Measurements from ENCODE around the gene PTPRS.
"Not testable (repeated sequence)": the region's sequence is repeated elsewhere in the genome, so short reads cannot be mapped to it uniquely, and the experiment has no call there.

PTPRS gene

DNA sequence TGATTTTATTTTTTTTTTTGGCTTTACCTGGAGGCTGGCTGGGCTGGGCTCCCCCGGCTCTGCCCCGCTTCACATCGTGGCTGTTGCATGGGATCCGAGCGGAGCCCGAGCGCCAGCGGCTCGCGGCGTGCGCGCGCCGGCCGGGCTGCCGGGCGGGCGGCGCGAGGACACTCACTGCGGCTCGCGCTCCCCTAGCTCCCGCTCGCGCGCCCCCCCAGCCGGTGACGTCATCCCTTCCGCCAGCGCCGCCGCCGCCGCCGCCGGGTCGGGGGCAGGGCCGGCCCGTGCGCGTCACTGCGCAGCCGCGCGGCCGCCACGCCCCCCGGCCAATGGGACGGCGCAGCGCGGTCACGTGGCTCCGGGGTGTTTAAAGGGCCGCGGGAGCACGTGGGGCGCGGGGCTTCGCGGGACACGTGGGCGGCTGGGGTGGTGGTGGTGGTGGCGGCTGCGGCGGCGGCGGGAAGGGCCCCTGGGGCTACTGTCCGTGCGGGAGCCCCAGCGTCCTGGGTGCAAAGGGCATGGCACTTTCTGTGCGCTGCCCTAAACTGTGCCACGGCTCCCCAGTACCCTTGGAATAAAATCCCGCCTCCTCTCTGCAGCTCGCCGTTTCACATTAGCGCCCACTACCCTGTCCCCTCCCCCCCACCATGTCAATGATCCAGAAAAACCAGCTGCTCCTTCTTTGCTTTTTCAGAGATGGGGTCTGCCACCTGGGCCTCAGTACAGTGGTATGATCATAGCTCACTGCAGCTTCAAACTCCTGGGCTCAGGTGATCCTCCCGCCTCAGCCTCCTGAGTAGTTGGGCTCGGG lies at the start of gene PTPRS:
TSS of gene PTPRS (minus strand) at position 176 of the 811 bp plus-strand sequence. CDS start 54,672 bp downstream, outside the sequence.
- peak; percentile 54 for DNase-seq

DNA sequence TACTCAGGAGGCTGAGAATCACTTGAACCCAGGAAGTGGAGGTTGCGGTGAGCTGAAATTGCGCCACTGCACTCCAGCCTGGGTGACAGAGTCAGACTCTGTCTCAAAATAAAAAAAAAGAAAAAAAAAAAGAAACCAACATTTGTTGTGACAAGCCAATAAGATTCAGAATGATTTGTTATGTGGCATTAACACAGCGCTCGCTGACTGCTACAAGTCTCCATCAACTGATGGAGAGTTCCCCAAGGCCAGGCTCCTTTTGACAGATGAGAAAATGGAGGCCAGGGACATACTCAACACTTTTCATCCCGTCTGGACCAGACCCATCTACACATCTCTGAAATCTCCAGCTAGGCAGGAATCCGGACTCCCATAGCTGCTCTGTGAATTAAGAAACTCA lies 48.7 kb upstream of the PTPRS start:
- DNase-seq = no peak

DNA sequence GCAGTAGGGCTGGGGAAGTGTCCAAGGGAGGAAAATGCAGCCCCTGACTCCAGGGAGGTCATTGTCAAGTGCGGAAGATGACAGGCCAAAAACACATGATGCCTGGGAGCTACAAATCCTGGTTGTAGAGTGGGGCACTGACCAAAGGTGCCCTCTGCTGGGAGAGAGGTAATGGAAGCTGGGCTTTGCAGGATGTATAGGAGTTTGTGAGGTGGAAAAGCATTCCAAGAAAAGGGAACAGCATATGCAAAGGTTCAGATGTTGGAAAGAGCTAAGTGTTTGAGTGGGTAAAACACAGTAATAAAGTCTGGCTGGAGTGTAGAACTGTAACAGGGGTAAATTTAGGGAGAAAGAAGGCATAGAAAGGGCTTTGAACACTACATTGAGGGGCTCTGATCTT lies 46.9 kb upstream of the PTPRS start:
- no peak for DNase-seq

- no peak for DNase-seq
These were observed 46.2 kb upstream of the PTPRS start for GRCh38 chr19:5386841-5387240.

- not testable (repeated sequence) for DNase-seq
These were observed 40.6 kb upstream of the PTPRS start for GRCh38 chr19:5381197-5381596.

- no peak for DNase-seq
These were observed 39.8 kb upstream of the PTPRS start for GRCh38 chr19:5380215-5380919.

DNA sequence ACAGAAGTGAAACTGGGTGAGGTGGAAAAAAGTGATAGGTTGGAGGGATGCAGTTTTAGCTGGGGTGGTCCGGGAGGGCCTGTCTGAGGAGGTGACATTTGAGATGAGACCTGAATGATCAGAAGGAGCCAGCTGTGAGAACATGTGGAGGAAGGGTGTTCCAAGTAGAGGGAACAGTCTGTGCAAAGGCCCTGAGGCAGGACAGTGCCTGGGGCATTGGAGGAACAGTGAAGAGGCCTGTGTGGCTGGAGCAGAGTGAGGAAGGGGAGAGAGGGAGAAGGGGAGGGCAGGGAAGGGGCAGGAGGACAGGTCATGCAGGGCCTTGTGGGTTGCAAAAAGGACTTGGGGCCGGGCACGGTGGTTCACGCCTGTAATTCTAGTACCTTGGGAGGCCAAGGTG lies 36.3 kb upstream of the PTPRS start:
- no peak for DNase-seq

DNA sequence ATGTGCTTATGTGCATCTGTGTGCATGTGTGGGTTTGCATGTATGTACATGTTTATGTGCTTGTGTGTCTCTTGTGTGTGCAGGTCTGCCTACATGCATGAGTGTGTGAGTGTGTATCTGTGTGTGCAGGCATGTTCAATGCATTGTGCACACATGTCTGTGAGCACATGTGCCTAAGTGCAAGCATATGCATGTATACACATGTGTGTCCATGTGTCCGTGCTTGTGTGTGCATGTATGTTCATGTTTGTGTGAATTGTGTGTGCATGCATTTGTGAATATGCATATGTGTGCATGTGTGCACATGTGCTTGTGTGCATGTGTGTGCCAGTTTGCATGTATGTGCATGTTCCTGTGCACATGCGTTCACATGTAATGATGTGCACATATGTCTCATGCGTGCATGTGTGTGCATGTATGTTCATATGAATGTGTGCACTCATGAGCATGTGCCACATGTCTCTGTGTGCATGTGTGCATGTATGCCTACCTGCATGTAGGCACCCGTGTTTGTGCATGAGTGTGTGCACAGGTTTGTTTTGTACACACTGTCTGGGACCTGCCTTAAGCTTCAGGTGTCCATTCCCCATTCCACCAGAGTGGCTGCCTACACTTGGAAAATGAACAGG lies 32.1 kb upstream of the PTPRS start:
- DNase-seq = no peak

DNA sequence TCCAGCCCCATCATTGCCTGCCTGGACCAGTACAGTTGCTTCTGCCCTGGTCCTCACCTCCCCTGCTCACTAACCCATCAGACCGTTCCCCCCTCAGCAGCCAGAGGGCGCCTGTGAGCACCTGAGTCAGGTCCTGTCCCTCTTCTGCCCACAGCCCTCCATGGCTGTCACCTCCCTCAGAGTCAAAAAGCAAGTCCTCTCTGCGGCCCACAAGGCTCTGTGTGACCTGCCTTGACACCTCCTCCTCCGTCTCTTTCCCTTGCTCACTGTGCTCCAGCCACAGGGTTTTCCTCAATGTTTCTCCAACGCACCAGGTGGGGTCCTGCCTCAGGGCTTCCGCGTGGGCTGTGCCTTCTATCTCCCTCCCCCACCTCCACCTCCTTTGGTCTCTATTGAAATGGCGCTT lies 29.4 kb upstream of the PTPRS start:
- peak; percentile 1 for DNase-seq

DNA sequence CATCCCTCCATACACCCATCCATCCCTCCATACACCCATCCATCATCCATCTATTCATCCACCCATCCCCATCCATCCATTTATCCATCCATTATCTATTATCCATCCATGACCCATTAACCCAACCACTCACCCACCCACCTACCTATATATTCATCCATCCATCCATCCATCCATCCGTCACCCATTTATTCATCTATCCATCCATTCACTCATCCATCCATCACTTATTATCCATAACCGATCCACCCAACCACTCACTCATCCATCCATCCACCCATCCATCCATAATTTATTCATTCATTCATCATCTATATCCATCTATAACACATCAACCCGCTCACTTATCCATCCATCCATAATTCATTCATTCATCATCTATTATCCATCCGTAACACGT lies 28.7 kb upstream of the PTPRS start:
- no peak for DNase-seq

DNA sequence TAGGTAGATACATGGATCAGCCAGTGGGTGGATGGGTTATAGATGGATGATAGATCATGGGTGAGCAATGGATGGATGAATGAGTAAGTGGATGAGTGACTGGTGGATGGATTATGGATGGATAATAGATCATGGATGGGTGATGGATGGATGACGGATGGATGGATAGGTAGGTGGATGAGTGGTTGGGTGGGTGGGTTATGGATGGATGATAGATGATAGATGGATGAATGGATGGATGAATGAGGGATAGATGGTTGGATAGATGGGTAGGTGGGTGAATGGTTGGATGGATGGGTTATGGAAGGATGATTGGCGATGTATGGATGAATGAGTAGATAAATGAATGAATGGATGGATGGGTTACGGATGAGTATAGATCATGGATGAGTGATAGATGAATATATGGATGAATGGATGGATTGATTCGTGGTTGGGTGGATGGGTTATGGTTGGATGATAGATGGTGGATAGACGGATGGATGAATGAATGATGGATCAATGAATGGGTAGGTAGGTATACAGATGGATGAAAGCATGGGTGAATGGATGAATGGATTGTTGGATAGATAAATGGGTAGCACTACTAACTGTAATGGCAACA lies 27.0 kb upstream of the PTPRS start:
- no peak for DNase-seq

GRCh38 chr19:5365905-5366304 lies 25.3 kb upstream of the PTPRS start:
- DNase-seq = no peak

DNA sequence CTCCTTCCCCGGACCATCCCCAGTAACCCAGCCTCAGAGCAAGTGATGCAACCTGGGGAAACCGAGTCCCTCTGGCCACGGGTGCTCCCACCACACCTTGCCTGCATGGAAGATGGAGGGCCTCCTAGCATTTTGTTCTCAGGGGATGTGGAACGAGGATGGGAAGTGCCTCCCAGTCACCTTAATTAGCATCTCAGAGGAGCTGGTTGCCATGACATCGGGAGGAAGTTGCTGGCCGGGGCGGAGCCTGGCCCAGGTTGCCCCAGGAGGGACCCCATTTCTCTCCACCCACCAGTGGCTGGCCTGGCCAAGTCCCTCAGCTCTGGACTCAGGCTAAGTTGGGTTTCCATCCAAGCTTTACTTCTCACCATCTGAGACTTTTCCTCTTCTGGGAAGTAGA lies 24.1 kb upstream of the PTPRS start:
- DNase-seq = no peak

DNA sequence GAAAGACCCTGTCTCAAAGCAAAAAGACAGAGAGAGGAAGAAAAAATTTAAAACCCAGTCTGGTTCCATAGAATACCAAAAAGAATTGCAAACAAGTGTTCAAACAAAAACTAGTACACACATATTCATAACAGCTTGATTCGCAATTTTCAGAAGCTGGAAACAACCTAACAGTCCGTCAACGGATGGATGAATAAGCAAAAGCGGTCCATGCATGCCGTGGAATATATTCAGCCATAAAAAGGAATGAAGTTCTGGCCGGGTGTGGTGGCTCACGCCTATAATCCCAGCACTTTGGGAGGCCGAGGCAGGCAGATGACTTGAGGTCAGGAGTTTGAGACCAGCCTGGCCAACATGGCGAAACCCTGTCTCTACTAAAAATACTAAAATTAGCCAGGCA lies 21.2 kb upstream of the PTPRS start:
- DNase-seq = not testable (repeated sequence)

GRCh38 chr19:5361407-5361806 lies 20.8 kb upstream of the PTPRS start:
- DNase-seq = no peak

GRCh38 chr19:5360003-5360780 lies 19.6 kb upstream of the PTPRS start:
- no peak for DNase-seq

DNA sequence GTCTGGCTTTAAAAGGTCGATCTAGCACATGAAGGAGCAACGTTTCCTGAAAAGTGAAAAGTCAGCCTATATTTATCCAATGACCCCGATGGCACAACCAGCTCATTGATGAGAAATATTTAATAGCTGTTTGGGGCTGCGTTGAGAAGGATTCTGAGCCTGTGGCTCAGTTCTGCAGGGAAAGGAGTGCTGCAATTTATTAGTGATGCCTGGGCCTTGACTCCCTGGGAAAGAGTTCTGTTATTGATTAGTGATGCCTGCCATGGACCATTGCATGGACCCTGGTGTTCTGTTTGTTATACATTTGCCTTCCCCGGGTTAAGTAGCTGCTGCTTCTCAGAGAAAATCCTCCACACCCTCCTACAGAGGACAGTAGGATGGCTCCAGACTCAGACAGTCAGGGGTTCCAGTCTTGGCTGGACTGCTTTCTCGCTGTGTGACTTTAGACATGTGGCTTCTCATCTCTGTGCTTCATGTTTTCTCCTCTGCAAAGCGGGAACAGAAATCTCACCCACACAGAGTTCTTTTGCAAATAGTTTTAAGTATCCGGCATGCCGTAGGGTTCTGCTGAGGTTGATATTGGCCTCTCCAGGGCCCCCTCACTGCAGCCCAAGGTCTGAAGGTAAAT lies 17.7 kb upstream of the PTPRS start:
- no peak for DNase-seq

- DNase-seq = no peak
These were observed 17.0 kb upstream of the PTPRS start for GRCh38 chr19:5357584-5357983.

DNA sequence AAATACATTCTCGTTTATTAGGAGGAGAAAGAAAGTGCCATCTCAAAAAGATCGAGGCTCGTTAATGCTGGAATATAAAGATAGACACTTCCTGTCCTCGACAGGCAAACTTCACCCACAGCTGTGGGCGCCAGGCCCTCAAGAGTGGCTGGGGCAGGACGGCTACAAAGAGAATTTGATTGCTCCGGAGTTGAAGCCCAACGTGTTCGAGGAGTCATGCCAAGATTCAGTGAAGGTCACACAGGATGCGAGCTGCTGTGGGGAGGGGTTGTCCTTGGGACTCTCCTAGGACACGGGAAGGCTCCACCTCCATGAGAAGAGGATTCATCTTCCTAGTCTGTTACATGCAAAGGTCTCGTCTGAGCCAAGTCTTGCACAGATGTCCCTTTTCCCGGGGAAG lies 16.3 kb upstream of the PTPRS start:
- no peak for DNase-seq

- no peak for DNase-seq
These were observed 15.8 kb upstream of the PTPRS start for GRCh38 chr19:5356428-5356827.

DNA sequence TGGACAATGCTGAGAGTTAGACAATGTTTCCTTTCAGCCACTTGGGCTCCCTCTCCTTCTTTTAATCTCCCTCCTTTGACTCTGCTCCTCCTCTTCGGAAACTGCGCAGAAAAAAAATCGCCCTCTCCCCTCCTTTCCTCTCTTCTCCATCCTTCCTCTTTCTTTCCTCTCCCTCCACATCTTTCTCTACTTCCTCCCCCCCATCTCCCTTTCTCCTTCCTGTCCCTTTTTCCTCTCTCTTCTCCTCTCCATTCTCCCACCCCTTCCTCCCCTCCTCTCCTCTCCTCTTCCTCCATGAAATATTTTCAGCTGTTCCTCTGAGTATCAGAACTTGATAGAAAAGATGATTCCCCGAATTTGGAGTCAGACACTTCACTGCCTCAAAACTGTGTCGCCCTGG lies 15.1 kb upstream of the PTPRS start:
- DNase-seq = no peak

- no peak for DNase-seq
These were observed 14.5 kb upstream of the PTPRS start for GRCh38 chr19:5355076-5355475.

Data from CD4-positive, alpha-beta T cell treated with Interleukin-17A for 1 hour (primary cell).